Panc1 (cell line): ENCODE data around the gene BACH2.

Experiments used
- CTCF ChIP-seq: fragments of 450-650 bp; IDR thresholded peaks from 2 replicates; pipeline ENCODE4 v1.5.1; 2017; ENCODE audit warnings: mild to moderate bottlenecking
- REST ChIP-seq, 2 experiments: IDR thresholded peaks; 2 replicates each; pipeline ENCODE4 v1.6.1; 2011 to 2012; ENCODE audit warnings: low read depth in 2 of 2, control low read depth in 1 of 2, low read length in 1 of 2, mild to moderate bottlenecking in 1 of 2, moderate library complexity in 1 of 2; ENCODE audit not compliant: insufficient read depth in 1 of 2

- TF ChIP-seq CTCF (no peak), REST (IDR thresholded peaks at IDR 0.05; ENCODE audit: insufficient read depth in 1 of 2, low read depth in 2 of 2, low read length in 1 of 2) (no peak)
These were observed 251.7 kb downstream of the BACH2 start for GRCh38 chr6:90044833-90045381.
